HG03354 (cell line): ENCODE measurements around the gene CD300H.

Experiments
- ATAC-seq: cut with Tn5 transposase; IDR thresholded peaks from one replicate; pipeline ENCODE4 v1.9.1; 2021; ENCODE audit warnings: mild to moderate bottlenecking; ENCODE audit not compliant: unreplicated experiment, poor library complexity, severe bottlenecking

CD300H gene

GRCh38 chr17:74555427-74555940, 11.8 kb downstream of the CD300H start:
- no peak for ATAC-seq

GRCh38 chr17:74554909-74555308, 12.4 kb downstream of the CD300H start:
- ATAC-seq, result no peak

GRCh38 chr17:74552037-74552436, 15.3 kb downstream of the CD300H start:
- ATAC-seq, result no peak

GRCh38 chr17:74550602-74551001, 16.7 kb downstream of the CD300H start:
- no peak for ATAC-seq

- ATAC-seq, result no peak
Measured at GRCh38 chr17:74549343-74549742, 18.0 kb downstream of the CD300H start.

- ATAC-seq, result no peak
Measured at GRCh38 chr17:74547736-74548135, 19.6 kb downstream of the CD300H start.

GRCh38 chr17:74547264-74547663, 20.0 kb downstream of the CD300H start:
- no peak for ATAC-seq

GRCh38 chr17:74546586-74546985, 20.7 kb downstream of the CD300H start:
- ATAC-seq, result no peak

- ATAC-seq, result no peak
Measured at GRCh38 chr17:74545843-74546230, 21.5 kb downstream of the CD300H start, which contains the start of gene CD300C. CD300C (minus strand) TSS chr17:74546115; CDS start chr17:74545782, 333 bp downstream.

- ATAC-seq, result no peak
Measured at GRCh38 chr17:74544991-74545842, 22.1 kb downstream of the CD300H start.

- no peak for ATAC-seq
Measured at GRCh38 chr17:74543891-74544760, 23.2 kb downstream of the CD300H start.

- ATAC-seq, result no peak
Measured at GRCh38 chr17:74543406-74543805, 23.9 kb downstream of the CD300H start.

- no peak for ATAC-seq
Measured at GRCh38 chr17:74542727-74543383, 24.5 kb downstream of the CD300H start.

GRCh38 chr17:74542166-74542565, 25.1 kb downstream of the CD300H start:
- ATAC-seq, result no peak

- no peak for ATAC-seq
Measured at GRCh38 chr17:74541176-74542111, 25.9 kb downstream of the CD300H start.

GRCh38 chr17:74539281-74539820, 28.0 kb downstream of the CD300H start:
- ATAC-seq, result no peak

GRCh38 chr17:74536890-74537289, 30.4 kb downstream of the CD300H start:
- ATAC-seq, result no peak

GRCh38 chr17:74532115-74532514, 35.2 kb downstream of the CD300H start:
- peak; percentile 51 for ATAC-seq
